NCI-H526 (cell line): Measurements from ENCODE around the gene SART3.
"Not testable (repeated sequence)": the region's sequence is repeated elsewhere in the genome, so short reads cannot be mapped to it uniquely, and the experiment has no call there.

Experiments used
- DNase-seq, 2 experiments: peaks; one replicate each; lab custom pipeline; 2025; lab: John Stamatoyannopoulos, UW

Gene SART3

DNA sequence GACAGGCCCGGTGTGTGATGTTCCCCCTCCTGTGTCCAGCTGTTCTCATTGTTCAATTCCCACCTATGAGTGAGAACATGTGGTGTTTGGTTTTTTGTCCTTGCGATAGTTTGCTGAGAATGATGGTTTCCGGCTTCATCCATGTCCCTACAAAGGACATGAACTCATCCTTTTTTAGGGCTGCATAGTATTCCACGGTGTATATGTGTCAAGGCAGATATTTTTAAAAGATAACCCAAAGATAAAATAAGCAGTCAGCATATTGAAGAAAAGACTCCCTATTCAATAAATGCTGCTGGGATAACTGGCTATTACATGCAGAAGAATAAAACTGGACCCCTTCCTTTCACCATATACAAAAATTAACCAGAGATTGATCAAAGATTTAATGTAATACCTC lies 73.9 kb downstream of the SART3 start:
- DNase-seq: not testable (repeated sequence)

DNA sequence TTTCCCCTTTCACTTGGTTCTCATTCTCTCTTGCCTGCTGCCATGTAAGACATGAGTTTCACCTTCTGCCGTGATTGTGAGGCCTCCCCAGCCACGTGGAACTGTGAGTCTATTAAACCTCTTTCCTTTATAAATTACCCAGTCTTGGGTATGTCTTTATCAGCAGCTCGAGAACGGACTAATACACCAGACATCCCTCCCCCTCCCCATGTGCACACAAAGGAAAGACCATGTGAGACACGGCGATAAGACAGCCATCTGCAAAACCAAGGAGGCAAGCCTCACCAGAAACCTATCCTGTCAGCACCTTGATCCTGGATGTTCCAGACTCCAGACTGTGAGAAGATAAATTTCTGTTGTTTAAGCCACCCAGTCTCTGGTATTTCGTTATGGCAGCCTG lies 75.6 kb downstream of the SART3 start:
- DNase-seq: not testable (repeated sequence)

DNA sequence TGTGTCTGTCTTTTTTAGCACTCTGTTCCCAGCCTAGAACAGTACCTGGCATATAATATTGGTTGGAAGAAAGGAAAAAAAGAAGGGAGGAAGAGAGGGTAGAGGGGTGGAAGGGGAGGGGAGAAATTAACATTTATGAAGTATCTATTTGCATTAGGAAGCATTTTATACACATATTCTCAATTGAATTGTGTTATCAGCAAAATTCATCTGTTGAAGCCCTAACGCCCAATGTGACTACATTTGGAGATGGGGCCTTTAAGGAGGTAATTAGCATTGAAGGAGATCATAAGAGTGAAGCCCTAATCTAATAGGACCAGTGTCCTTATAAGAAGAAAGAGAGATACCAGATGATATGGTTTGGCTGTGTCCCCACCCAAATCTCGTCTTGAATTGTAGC lies 76.1 kb downstream of the SART3 start:
- no peak for DNase-seq

- no peak for DNase-seq
Measured at GRCh38 chr12:108484431-108484830, 76.5 kb downstream of the SART3 start.

DNA sequence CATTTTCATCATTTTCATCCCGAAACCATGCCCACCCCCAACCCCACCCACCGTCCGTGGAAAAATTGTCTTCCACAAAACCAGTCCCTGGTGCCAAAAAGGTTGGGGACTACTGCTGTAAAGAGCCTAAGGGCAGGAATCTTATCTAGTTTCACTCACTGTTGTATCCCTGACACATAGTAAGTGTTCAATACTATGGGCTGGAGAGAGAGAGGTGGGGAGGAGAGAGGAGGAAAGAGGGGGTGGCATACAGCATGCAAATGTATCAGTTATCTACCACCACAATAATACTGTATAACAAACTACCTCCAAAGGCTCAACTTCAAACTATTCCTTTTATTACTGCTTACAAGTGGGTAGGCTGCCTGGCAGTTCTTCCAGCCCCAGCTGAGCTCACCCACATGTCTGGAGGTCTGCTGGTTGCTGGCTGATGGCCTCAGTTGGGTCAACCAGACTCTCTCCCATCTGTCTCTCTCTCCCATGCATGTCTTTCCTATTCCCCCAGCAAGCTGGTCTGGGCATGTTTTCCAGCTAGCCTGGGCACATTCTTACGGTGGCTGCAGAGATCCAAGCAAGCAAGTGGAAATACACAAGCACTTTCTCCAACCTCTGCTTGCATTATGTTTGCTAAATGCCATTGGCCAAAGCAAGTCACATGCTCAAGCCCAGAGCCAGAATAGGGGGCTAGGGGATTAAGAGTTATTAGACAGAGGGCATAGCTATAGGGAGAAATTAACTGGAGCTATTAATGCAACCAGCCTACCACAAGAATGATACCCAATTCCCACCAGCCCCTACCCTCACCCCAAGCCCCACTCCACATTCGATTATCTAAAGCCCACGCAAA lies 77.5 kb downstream of the SART3 start:
- no peak for DNase-seq

- DNase-seq: no peak
Measured at GRCh38 chr12:108482717-108483212, 78.2 kb downstream of the SART3 start.

- no peak for DNase-seq
Measured at GRCh38 chr12:108479364-108480070, 81.5 kb downstream of the SART3 start.

GRCh38 chr12:108478611-108479206 lies 82.3 kb downstream of the SART3 start:
- no peak for DNase-seq

DNA sequence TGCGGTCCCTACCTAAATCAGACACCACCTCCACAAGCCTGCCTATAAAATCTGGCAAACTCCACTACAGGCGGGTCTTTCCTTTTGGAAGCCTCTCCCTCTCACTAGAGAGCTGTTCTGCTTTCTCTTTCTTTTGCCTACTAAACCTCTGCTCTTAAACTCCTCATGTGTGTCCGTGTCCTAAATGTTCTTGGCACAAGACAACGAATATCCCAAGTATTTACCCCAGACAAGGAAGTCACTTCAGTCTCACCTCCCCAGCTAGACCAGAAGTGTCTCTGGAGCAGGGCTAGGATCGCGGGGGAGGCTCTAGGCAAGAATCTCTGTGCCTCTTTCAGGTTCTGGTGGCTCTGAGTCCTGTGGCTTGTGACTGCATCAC lies 83.1 kb downstream of the SART3 start:
- DNase-seq: no peak

DNA sequence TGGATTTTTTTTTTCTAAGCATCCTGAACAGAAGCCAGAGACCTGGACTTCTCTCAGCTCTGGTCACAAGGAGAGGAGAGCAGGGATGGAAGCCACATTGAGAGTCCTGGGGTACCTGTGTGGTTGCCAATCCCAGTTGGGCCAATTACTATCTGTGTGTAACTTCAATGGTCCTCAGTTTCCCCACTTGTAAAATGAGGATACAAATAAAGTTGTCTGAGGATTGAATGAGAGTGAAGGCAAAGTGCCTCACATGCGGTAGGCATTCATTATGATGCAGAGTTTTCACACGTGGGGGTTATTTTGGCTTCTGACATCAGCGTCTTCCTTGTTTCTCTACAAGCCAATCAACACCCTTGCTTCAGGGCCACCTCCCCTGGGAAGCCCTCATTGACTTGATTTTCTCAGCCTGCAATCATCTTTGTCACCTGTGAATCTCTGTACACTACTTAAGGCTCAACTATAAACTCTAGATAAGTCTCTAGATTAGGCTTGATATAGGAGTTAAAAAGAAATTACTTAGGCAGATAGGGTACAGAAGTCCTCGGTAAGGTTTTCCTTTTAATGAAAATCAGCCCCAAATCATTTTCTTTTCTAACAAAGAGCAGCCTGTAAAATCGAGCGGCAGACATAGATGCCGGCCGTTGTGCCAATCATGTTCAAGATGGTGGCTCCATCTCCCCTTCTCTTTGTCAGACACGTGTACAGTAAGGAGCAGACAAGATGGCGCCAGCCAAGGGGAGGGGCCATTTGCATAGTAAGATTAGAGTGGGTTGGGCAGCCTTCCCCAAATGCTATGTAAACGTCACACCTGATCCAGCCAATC lies 83.7 kb downstream of the SART3 start:
- peak in 1 of 2 experiments; percentile 20 for DNase-seq

- no peak for DNase-seq
Measured at GRCh38 chr12:108475396-108475795, 85.6 kb downstream of the SART3 start.

- DNase-seq: no peak
Measured at GRCh38 chr12:108473400-108474055, 87.4 kb downstream of the SART3 start.
